Psoas muscle (tissue), 8 donors: Measurements from ENCODE around the gene HIF3A. TPM values are rescaled to one million over a fixed set of nuclear protein-coding genes. Genes with fewer than 3 reads are reported as not detected.
"Not testable (repeated sequence)": the region's sequence is repeated elsewhere in the genome, so short reads cannot be mapped to it uniquely, and the experiment has no call there.

ENCODE experiments used
- ATAC-seq, 4 donors: fragments of 200-7000 bp; cut with Tn5 transposase; one replicate each; pipeline ENCODE4 v1.9.1; 2020; ENCODE audit warnings: moderate library complexity in 3 of 4, mild to moderate bottlenecking in 2 of 4
- DNase-seq, 2 donors: peaks; one replicate each; pipeline ENCODE4 v3.0.0-alpha.2; 2020
- H3K27ac ChIP-seq: fragments of 200-600 bp; one replicate; pipeline ENCODE4 v1.8.0; 2022
- H3K27me3 ChIP-seq, 3 donors: fragments of 200-600 bp in 1 of 3; one replicate each; pipeline versions ENCODE4 v1.6.1 to v1.8.0; 2013 to 2022; ENCODE audit warnings: low read length in 2 of 3, mild to moderate bottlenecking in 2 of 3, moderate library complexity in 1 of 3; ENCODE audit not compliant: insufficient read depth in 3 of 3
- H3K36me3 ChIP-seq, 2 donors: fragments of 200-600 bp in 1 of 2; one replicate each; pipeline versions ENCODE4 v1.6.1 to v1.8.0; 2013 to 2022; ENCODE audit warnings: low read depth in 1 of 2, mild to moderate bottlenecking in 1 of 2, moderate library complexity in 1 of 2; ENCODE audit not compliant: insufficient read depth in 1 of 2
- H3K4me1 ChIP-seq: fragments of 200-600 bp; one replicate; pipeline ENCODE4 v1.8.0; 2022
- H3K4me3 ChIP-seq: fragments of 200-600 bp; one replicate; pipeline ENCODE4 v1.8.0; 2022; ENCODE audit warnings: mild to moderate bottlenecking
- H3K9me3 ChIP-seq: fragments of 200-600 bp; one replicate; pipeline ENCODE4 v1.8.0; 2022
- WGBS, 3 donors: extraction: QIAGEN DNeasy Blood & Tissue Kit; methylation state at CpG; one replicate each; pipeline versions ENCODE4 v1.1.6 to v1.1.7; 2013; 5-methylcytosine and 5-hydroxymethylcytosine counted together
- intact Hi-C, 2 donors: fragments of 100-400 bp; cut with DNase I; formaldehyde crosslinking; loops; one replicate each; pipeline versions ENCODE4 v1.11.0 to v1.14.2; 2022
- polyA plus RNA-seq, 3 donors: library from polyadenylated mRNA; stranded (reverse); fragments of 200-250 nt; gene quantifications; one replicate each; pipeline ENCODE4 v1.2.3, GENCODE V29; 2013
- total RNA-seq, 4 donors: library from RNA; stranded (reverse); fragmentation: NEBNext Ultra II Directional in 2 of 4; extraction: Animal tissue kit (Norgen Biotek cat#: 25700) in 2 of 4; gene quantifications; one replicate each; pipeline versions ENCODE4 v1.2.1 to v1.2.4, GENCODE V29; 2021 to 2023
- TF ChIP-seq, protein P1 (sequence below): fragments of 200-600 bp; IDR thresholded peaks from one replicate; pipeline ENCODE4 v1.8.0; 2022; ENCODE audit warnings: antibody characterized with exemption
- donor health status: healthy with polysubstance abuse.
- donor health status: DM: no; HTN: no; CAD: no; lungs with moderate emphysema.
- donor health status: Bipolar disorder and iron deficiency.
- donor health status: healthy.
- donor health status: DM: yes; HTN: yes; CAD: no.
- donor health status: DM: no; HTN: no; CAD: no.
- donor health status: DM: no; HTN: no; CAD: no.
- donor health status: DM: yes; HTN: yes; CAD: no.

Gene HIF3A
- total and polyA plus RNA-seq, 7 donors: 1.6 to 20.4 (median 10.5) TPM

DNA sequence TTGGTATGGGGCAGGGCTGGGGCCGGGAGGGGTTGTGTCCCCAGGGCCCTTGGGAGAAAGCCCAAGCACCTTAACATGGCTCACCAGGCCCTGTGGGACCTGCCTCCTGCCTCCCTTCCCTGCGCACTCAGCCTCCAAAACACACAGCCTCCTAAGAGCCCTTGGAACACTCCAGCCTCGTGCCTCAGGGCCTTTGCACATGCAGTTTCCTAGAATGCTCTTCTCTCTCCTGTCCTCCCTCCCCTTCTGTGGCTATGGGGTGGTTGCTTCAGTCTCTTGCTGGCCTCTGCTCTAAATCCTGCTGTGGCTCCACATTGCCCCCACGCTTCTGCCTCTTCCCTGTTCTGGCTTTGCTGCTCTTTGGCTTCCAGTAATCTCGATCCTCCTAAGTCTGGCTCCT lies 23.7 kb downstream of the HIF3A start:
- Histone ChIP-seq H3K4me1 (no peaks in the 10 kb centered on the region), H3K9me3 (no peaks in the 10 kb centered on the region), H3K27ac (no peak overlapping the region), H3K36me3 (peaks cover 3 to 17% of the 10 kb centered on the region in 2 donors), H3K4me3 (no peak overlapping the region), H3K27me3 (no peaks in the 10 kb centered on the region)
- 95 to 100% (median 96%) methylated on average over 4 to 5 of the region's 5 CpGs for WGBS, 3 donors
- ATAC-seq: no peak
- DNase-seq: no peak
- TF ChIP-seq, protein P1, sequence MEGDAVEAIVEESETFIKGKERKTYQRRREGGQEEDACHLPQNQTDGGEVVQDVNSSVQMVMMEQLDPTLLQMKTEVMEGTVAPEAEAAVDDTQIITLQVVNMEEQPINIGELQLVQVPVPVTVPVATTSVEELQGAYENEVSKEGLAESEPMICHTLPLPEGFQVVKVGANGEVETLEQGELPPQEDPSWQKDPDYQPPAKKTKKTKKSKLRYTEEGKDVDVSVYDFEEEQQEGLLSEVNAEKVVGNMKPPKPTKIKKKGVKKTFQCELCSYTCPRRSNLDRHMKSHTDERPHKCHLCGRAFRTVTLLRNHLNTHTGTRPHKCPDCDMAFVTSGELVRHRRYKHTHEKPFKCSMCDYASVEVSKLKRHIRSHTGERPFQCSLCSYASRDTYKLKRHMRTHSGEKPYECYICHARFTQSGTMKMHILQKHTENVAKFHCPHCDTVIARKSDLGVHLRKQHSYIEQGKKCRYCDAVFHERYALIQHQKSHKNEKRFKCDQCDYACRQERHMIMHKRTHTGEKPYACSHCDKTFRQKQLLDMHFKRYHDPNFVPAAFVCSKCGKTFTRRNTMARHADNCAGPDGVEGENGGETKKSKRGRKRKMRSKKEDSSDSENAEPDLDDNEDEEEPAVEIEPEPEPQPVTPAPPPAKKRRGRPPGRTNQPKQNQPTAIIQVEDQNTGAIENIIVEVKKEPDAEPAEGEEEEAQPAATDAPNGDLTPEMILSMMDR: no peak
- intact Hi-C loops: no loop called here

GRCh38 chr19:46321653-46322052 lies 24.8 kb downstream of the HIF3A start:
- TF ChIP-seq, protein P1: no peak
- no peaks in the 10 kb centered on the region for H3K9me3 ChIP-seq
- ATAC-seq (no peak), DNase-seq (no peak)
- H3K27ac ChIP-seq: no peak overlapping the region
- no peaks in the 10 kb centered on the region for H3K4me1 ChIP-seq
- WGBS, 3 donors: 84 to 88% (median 85%) methylated on average over 12 of the region's 12 CpGs
- peaks cover 3 to 17% of the 10 kb centered on the region in 2 donors for H3K36me3 ChIP-seq
- intact Hi-C loops: no loop called here
- H3K27me3 ChIP-seq: no peaks in the 10 kb centered on the region
- H3K4me3 ChIP-seq: no peak overlapping the region

- 82 to 89% (median 83%) methylated on average over 9 of the region's 9 CpGs for WGBS, 3 donors
- H3K9me3 ChIP-seq, H3K4me1 ChIP-seq, intact Hi-C loops, H3K27me3 ChIP-seq, H3K4me3 ChIP-seq, H3K27ac ChIP-seq, DNase-seq, ATAC-seq: not testable (repeated sequence)
- peaks cover 3 to 17% of the 10 kb centered on the region in 2 donors for H3K36me3 ChIP-seq
Observed at GRCh38 chr19:46323227-46323626, 26.4 kb downstream of the HIF3A start.

- no peak overlapping the region for H3K4me3 ChIP-seq
- ATAC-seq: no peak
- DNase-seq: no peak
- H3K9me3 ChIP-seq: peaks cover 7% of the 10 kb centered on the region
- no peaks in the 10 kb centered on the region for H3K4me1 ChIP-seq
- H3K27ac ChIP-seq: no peak overlapping the region
- peaks cover 3 to 17% of the 10 kb centered on the region in 2 donors for H3K36me3 ChIP-seq
- TF ChIP-seq, protein P1: no peak
- no peaks in the 10 kb centered on the region for H3K27me3 ChIP-seq
- WGBS, 3 donors: 73 to 80% (median 79%) methylated on average over 3 of the region's 3 CpGs
- intact Hi-C loops: no loop called here
Observed at GRCh38 chr19:46324277-46324676, 27.4 kb downstream of the HIF3A start.

GRCh38 chr19:46326608-46327007 lies 29.8 kb downstream of the HIF3A start:
- H3K36me3 ChIP-seq: peaks cover 3 to 14% of the 10 kb centered on the region in 2 donors
- H3K27me3 ChIP-seq: no peaks in the 10 kb centered on the region
- DNase-seq: no peak
- TF ChIP-seq, protein P1: no peak
- WGBS, 3 donors: 95 to 97% (median 97%) methylated on average over 4 of the region's 4 CpGs
- intact Hi-C loops: no loop called here
- no peak overlapping the region for H3K27ac ChIP-seq
- no peak overlapping the region for H3K4me3 ChIP-seq
- H3K4me1 ChIP-seq: no peaks in the 10 kb centered on the region
- peaks cover 7% of the 10 kb centered on the region for H3K9me3 ChIP-seq
- no peak for ATAC-seq
